H1 (cell line): Measurements from ENCODE around the gene GGA1.

Experiments used
- EZH2 ChIP-seq: fragments of 200-600 bp; sonication (generic); IDR thresholded peaks from 2 replicates; pipeline ENCODE4 v1.7.1; 2012; ENCODE audit warnings: low read depth, mild to moderate bottlenecking, moderate library complexity, low read length, inconsistent platforms; ENCODE audit not compliant: severe bottlenecking
- RFX5 ChIP-seq: IDR thresholded peaks from 2 replicates; pipeline ENCODE4 v1.6.1; 2011; ENCODE audit warnings: low read depth, low read length, improper control_type of control experiment, borderline replicate concordance
- YY1 ChIP-seq: IDR thresholded peaks from 2 replicates; pipeline ENCODE4 v1.6.1; 2011; ENCODE audit warnings: low read depth, mild to moderate bottlenecking, low read length

- no peak for TF ChIP-seq YY1
- no peak for TF ChIP-seq RFX5
- no peak for TF ChIP-seq EZH2
Observed at GRCh38 chr22:37569921-37570660, 38.5 kb upstream of the GGA1 start.
